Brain microvascular endothelial cell (primary cell): ENCODE measurements around the gene MTX3.

ENCODE experiments used
- DNase-seq: peaks from one replicate; pipeline ENCODE4 v3.0.0-alpha.2; 2020
- H3K27ac ChIP-seq: fragments of 250-450 bp; sonication (Bioruptor Pico); 2 replicates; pipeline ENCODE4 v1.5.1; 2020; ENCODE audit warnings: mild to moderate bottlenecking, moderate library complexity
- H3K27me3 ChIP-seq: fragments of 250-450 bp; sonication (Bioruptor Pico); replicated peaks from 2 replicates; pipeline ENCODE4 v1.5.1; 2020; ENCODE audit warnings: mild to moderate bottlenecking
- H3K36me3 ChIP-seq: fragments of 250-450 bp; sonication (Bioruptor Pico); replicated peaks from 2 replicates; pipeline ENCODE4 v1.5.1; 2020; ENCODE audit warnings: mild to moderate bottlenecking
- H3K4me3 ChIP-seq: 2 replicates; pipeline ENCODE4 v1.5.1; 2011; ENCODE audit warnings: low read depth, mild to moderate bottlenecking, control low read depth, low read length, moderate library complexity
- in situ Hi-C: cut with HindIII; loops from 2 replicates; pipeline ENCODE4 v1.10.0; 2017; ENCODE audit warnings: low sequenced_read_pairs, low pct_ligation_motif_present
- TF ChIP-seq, protein P1 (sequence below): IDR thresholded peaks from 2 replicates; pipeline ENCODE4 v1.5.1; 2011; ENCODE audit warnings: low read depth, mild to moderate bottlenecking, moderate library complexity, low read length, control low read depth, inconsistent platforms; ENCODE audit errors: missing control alignments

MTX3 gene

DNA sequence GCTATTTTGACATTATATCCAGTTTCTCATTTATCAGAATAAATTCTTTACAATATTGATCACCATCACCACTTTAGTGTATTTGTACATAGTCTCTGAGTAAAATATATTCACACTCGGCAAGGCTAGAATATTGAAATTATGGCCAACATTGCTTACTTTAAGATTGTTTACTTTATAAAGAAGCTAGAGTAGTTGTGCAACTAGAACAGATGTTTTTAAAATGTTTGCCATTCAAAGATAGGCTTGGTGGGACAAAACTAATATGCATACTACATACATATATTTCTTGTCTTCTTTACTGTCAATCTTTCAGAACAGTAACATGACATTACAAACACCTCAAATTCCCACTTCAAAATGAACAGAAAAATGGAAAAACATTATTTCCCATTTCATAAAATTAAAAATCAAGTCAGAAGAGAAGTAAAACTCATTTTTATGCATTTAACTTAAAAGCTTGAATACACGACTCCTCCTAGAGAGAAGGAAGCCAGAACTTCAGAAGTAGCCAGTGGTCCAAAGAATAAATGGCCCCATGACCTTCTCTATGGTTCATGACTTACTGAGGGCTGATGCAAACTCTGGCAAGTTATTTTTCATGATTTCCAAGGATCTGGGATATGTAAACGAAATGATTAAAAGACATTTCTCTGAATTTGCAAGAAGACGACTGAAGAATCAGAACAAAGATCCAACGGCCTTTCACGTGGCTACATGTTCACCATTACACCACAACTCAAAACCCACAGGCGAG is 14.1 kb downstream of the MTX3 start:
- peaks cover 2% of the 10 kb centered on the region for H3K36me3 ChIP-seq
- in situ Hi-C loops = no loop called here
- TF ChIP-seq, protein P1, sequence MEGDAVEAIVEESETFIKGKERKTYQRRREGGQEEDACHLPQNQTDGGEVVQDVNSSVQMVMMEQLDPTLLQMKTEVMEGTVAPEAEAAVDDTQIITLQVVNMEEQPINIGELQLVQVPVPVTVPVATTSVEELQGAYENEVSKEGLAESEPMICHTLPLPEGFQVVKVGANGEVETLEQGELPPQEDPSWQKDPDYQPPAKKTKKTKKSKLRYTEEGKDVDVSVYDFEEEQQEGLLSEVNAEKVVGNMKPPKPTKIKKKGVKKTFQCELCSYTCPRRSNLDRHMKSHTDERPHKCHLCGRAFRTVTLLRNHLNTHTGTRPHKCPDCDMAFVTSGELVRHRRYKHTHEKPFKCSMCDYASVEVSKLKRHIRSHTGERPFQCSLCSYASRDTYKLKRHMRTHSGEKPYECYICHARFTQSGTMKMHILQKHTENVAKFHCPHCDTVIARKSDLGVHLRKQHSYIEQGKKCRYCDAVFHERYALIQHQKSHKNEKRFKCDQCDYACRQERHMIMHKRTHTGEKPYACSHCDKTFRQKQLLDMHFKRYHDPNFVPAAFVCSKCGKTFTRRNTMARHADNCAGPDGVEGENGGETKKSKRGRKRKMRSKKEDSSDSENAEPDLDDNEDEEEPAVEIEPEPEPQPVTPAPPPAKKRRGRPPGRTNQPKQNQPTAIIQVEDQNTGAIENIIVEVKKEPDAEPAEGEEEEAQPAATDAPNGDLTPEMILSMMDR = no peak
- no peaks in the 10 kb centered on the region for H3K27me3 ChIP-seq
- no peak for DNase-seq
- no peak overlapping the region for H3K27ac ChIP-seq
- H3K4me3 ChIP-seq = no peak overlapping the region

DNA sequence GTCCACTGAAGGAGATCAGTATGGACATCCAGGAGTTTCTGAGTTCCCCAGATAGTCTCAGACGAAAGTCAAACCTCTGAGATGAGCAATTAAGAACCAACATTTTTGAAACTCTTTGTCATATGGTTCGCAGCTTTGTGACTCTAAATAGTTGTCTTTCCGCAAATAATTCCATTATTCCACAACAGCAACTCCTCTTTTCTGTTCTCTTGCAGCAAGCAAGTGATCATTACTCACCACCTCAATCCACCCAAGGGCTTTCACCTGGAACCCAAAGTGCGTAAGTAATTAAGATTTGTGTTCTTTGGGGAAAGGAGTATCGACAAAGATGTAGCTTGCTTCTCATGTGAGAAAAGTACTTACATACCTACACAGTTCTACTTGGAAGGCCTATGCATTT is 15.6 kb downstream of the MTX3 start:
- H3K4me3 ChIP-seq = no peak overlapping the region
- no peak overlapping the region for H3K27ac ChIP-seq
- no peaks in the 10 kb centered on the region for H3K27me3 ChIP-seq
- no peak for DNase-seq
- TF ChIP-seq, protein P1 = no peak
- H3K36me3 ChIP-seq = no peaks in the 10 kb centered on the region
- in situ Hi-C loops = no loop called here

- no peak for DNase-seq
- Histone ChIP-seq H3K4me3 (no peak overlapping the region), H3K27me3 (no peaks in the 10 kb centered on the region), H3K27ac (no peak overlapping the region), H3K36me3 (no peaks in the 10 kb centered on the region)
- TF ChIP-seq, protein P1 = no peak
- in situ Hi-C loops = no loop called here
Observed at GRCh38 chr5:79974886-79975285, 16.2 kb downstream of the MTX3 start.

DNA sequence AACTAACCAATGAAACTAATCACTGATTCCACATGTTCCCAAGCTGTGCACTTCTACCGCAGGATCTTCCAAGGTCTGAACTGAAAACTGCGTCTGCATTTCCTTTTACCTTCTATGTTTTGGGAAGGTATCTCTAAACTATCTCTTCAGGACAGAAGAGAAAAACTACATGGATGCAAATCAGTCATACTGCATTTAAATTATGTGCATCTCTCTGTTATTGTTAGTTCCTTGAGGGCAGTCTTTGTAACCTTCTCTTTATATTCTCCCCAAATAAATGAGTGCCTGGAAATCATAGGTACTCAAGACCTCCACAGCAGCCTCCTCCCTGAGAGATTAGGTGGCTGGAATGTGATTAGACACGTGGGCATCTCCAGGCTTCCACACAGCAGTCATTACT is 17.1 kb downstream of the MTX3 start:
- no peak for DNase-seq
- in situ Hi-C loops = no loop called here
- no peak overlapping the region for H3K27ac ChIP-seq
- H3K36me3 ChIP-seq = no peaks in the 10 kb centered on the region
- H3K27me3 ChIP-seq = no peaks in the 10 kb centered on the region
- TF ChIP-seq, protein P1 = no peak
- H3K4me3 ChIP-seq = no peak overlapping the region

- in situ Hi-C loops = no loop called here
- TF ChIP-seq, protein P1 = no peak
- no peaks in the 10 kb centered on the region for H3K27me3 ChIP-seq
Observed at GRCh38 chr5:79973511-79973910, 17.6 kb downstream of the MTX3 start.

DNA sequence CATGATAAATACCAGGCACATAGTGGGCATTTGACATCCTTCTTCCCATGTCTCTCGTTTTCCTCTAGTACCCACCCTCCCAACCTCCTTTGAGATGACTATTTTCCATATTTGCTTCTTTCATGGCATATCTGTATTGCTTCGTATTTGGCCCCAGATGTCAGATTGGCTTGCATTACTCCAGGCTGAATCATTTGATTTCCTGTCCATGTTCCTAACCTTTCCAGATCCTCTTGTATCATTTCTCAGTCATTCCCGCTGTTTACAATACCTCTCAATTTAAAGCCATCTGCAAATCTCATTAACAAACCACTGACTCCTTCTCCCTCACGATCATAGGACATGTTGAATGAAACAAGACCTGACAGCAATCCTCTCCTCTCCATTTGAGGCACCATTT is 19.9 kb downstream of the MTX3 start:
- Histone ChIP-seq H3K27me3 (no peaks in the 10 kb centered on the region), H3K27ac (no peak overlapping the region), H3K4me3 (no peak overlapping the region), H3K36me3 (no peaks in the 10 kb centered on the region)
- in situ Hi-C loops = no loop called here
- TF ChIP-seq, protein P1 = no peak
- DNase-seq = peak; percentile 47

More at GRCh38 chr5:79973511-79973910, 17.6 kb downstream of the MTX3 start:
- Histone ChIP-seq H3K4me3 (no peak overlapping the region), H3K27ac (no peak overlapping the region), H3K36me3 (no peaks in the 10 kb centered on the region)
- no peak for DNase-seq
